OCI-LY1 (cell line): ENCODE measurements around the gene OVAAL.

Experiments
- EZH2 ChIP-seq: fragments of 200-600 bp; sonication (generic), shearing (Covaris generic); IDR thresholded peaks from 2 replicates; pipeline ENCODE4 v1.8.0; 2017; ENCODE audit warnings: borderline replicate concordance, mixed run types, mild to moderate bottlenecking, antibody characterized with exemption, low read length, moderate library complexity, mixed read lengths
- TF ChIP-seq, protein P1 (sequence below): fragments of 200-600 bp; sonication (generic), shearing (Covaris generic); IDR thresholded peaks from 2 replicates; pipeline ENCODE4 v1.5.1; 2017; ENCODE audit warnings: mild to moderate bottlenecking, antibody characterized with exemption, low read length, moderate library complexity, mixed read lengths

DNA sequence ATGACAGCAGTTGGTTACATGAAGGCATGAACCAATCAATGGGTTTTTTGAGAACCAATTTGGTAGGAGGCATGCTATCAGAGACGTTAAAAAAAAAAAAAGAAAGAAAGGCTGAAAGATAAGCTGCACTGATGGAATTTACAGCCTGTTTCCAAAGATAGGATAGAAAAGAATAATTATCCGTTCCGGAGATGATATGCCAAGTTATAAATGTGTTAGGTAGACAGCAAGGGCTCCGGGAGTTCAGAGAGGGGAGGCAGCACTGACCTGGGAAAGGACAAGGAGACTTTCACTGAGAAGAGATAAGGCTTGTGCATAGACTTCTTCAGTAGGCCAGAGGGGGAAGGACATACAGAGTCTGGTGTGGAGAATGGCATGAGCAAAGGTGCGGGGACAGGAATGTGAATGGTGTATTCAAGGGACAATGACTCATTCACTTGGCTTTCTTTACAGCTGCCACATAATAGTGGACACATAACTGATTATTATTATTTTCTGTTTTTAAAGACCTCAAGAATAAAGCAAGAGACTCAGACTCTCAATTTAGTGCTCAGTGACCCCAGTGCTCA, 31.6 kb upstream of the OVAAL start:
- TF ChIP-seq, protein P1, sequence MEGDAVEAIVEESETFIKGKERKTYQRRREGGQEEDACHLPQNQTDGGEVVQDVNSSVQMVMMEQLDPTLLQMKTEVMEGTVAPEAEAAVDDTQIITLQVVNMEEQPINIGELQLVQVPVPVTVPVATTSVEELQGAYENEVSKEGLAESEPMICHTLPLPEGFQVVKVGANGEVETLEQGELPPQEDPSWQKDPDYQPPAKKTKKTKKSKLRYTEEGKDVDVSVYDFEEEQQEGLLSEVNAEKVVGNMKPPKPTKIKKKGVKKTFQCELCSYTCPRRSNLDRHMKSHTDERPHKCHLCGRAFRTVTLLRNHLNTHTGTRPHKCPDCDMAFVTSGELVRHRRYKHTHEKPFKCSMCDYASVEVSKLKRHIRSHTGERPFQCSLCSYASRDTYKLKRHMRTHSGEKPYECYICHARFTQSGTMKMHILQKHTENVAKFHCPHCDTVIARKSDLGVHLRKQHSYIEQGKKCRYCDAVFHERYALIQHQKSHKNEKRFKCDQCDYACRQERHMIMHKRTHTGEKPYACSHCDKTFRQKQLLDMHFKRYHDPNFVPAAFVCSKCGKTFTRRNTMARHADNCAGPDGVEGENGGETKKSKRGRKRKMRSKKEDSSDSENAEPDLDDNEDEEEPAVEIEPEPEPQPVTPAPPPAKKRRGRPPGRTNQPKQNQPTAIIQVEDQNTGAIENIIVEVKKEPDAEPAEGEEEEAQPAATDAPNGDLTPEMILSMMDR = no peak
- TF ChIP-seq EZH2 = no peak
